Testis (tissue), 2 donors: ENCODE results near the gene OSBPL9.

Experiments
- POLR2A ChIP-seq: fragments of 450-650 bp; IDR thresholded peaks from one replicate; pipeline ENCODE4 v1.6.1; 2017; ENCODE audit warnings: antibody characterized with exemption, mild to moderate bottlenecking, moderate library complexity
- TF ChIP-seq, protein P1 (sequence below), 3 experiments: fragments of 450-650 bp in 2 of 3; fragments of 200-600 bp in 1 of 3; sonication (generic) in 1 of 3; IDR thresholded peaks; one replicate each; pipeline ENCODE4 v1.5.1; 2016 to 2019; ENCODE audit warnings: antibody characterized with exemption in 3 of 3, mild to moderate bottlenecking in 2 of 3, moderate library complexity in 1 of 3

DNA sequence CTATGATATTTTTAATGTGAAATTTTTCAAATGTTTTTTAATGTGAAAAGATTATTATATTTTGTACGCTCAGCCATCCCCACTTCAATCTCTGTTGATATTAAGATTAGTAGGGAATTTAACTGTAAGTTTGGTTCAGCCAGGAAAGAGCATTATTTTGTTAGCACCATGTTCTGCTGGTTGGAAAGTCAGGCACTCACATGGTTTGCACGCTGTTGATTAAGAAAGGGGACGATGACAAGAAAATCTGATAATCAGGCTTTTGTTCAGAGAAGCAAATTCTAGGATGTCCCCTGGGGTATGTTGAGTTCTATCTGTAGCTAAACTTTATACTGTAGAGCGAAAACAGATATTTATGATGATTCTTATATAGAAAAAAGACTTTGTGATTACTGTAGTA is 115.1 kb downstream of the OSBPL9 start:
- TF ChIP-seq, protein P1, sequence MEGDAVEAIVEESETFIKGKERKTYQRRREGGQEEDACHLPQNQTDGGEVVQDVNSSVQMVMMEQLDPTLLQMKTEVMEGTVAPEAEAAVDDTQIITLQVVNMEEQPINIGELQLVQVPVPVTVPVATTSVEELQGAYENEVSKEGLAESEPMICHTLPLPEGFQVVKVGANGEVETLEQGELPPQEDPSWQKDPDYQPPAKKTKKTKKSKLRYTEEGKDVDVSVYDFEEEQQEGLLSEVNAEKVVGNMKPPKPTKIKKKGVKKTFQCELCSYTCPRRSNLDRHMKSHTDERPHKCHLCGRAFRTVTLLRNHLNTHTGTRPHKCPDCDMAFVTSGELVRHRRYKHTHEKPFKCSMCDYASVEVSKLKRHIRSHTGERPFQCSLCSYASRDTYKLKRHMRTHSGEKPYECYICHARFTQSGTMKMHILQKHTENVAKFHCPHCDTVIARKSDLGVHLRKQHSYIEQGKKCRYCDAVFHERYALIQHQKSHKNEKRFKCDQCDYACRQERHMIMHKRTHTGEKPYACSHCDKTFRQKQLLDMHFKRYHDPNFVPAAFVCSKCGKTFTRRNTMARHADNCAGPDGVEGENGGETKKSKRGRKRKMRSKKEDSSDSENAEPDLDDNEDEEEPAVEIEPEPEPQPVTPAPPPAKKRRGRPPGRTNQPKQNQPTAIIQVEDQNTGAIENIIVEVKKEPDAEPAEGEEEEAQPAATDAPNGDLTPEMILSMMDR (IDR thresholded peaks at IDR 0.05) = no peak
- TF ChIP-seq POLR2A = no peak
